ENCODE measurements around the gene LRRFIP2. TPM values are rescaled to one million over a fixed set of nuclear protein-coding genes. Genes with fewer than 3 reads are reported as not detected.
A peak's percentile ranks its signal among the peaks of the same experiment; 100 is the strongest.

Gene LRRFIP2
- total and polyA plus RNA-seq, 5 experiments from 2014 or later: 11.2 to 34.0 (median 14.6) TPM

DNA sequence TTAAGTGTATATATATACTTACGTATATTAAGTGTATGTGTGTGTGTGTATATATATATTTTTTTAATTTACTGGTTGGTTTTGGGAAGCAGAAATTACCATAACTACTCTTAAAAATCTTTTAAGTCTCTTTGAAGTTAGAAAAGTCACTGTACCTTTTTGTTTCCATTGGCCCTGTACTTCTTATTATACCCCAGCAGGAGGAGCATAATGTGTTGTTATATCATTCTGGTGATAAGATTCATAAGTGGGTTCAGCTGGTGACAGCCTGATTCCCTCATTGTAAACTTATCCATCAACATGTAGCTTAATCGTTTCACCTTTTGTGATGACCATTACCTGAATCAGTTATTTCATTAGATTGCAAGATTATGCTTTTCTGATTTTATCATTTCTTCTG is 150.3 kb downstream of the LRRFIP2 start:
- POLR2A ChIA-PET: interaction anchor here (1.4 kb wide), 1 partner anchor 32 kb away, joined by 3 read pairs; the partner anchor contains the start of gene EPM2AIP1
- Mint-ChIP-seq H3K9me3 (no peaks in the 10 kb centered on the region), H3K27me3 (no peaks in the 10 kb centered on the region), H3K4me3 (no peak overlapping the region), H3K4me1 (peaks cover 5 to 9% (median 6%) of the 10 kb centered on the region in 4 donors), H3K36me3 (peaks cover 14 to 92% (median 46%) of the 10 kb centered on the region in 3 donors), H3K27ac (no peak overlapping the region)
- DNase-seq: peak in 2 of 10 donors; percentile 7 to 8
- ATAC-seq: no peak

DNA sequence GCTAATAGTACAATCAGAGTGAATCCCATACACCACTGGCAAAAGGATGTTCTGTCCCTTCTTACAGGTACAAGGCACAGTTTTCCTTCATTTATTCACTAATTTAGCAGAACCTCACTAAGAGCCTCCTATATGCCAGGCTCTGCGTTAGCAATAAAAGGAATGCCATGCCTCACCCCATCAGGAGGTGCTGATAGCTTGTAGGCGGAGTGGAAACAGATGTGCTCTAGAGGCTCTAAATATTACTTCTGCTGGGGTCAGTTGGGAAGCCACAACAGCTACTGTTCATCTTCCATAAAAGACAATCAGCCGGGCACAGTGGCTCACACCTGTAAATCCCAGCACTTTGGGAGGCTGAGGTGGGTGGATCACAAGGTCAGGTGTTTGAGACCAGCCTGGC is 156.7 kb downstream of the LRRFIP2 start:
- POLR2A ChIA-PET: no interaction called here

DNA sequence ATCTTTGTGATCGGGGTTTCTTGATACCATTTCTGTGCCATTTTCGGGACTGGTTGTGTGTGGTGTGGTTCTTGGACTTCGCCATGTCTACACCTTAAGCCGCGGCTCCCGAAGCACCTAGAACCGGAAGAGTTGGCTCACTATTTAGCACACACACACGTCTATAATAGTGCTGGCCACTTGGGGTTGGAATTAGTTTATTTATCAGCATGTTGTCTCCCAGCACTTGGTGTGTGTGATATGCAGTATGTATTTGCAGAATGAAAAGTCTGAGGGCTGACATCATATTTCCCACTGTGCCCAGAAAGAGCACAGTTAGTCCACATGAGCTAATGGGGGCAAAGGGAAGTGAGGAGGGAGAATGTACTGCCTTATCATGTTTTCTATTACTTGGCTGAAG is 157.5 kb downstream of the LRRFIP2 start:
- DNase-seq (no peak), ATAC-seq (no peak)
- Mint-ChIP-seq H3K27ac (no peak overlapping the region), H3K4me3 (no peak overlapping the region), H3K4me1 (peaks cover 0 to 5% (median 2%) of the 10 kb centered on the region in 4 donors), H3K36me3 (peaks cover 6 to 94% (median 35%) of the 10 kb centered on the region in 3 donors), H3K27me3 (no peaks in the 10 kb centered on the region), H3K9me3 (no peaks in the 10 kb centered on the region)
- POLR2A ChIA-PET: no interaction called here

More for the DNA sequence above, 156.7 kb downstream of the LRRFIP2 start:
- no peaks in the 10 kb centered on the region for H3K9me3 Mint-ChIP-seq
- H3K27ac Mint-ChIP-seq: peak overlapping the region in 1 of 10 donors; percentile 8
- H3K4me1 Mint-ChIP-seq: peaks cover 0 to 6% (median 5%) of the 10 kb centered on the region in 4 donors
- H3K36me3 Mint-ChIP-seq: peaks cover 11 to 94% (median 37%) of the 10 kb centered on the region in 3 donors
- no peak overlapping the region for H3K4me3 Mint-ChIP-seq
- H3K27me3 Mint-ChIP-seq: no peaks in the 10 kb centered on the region
- DNase-seq (no peak), ATAC-seq (no peak)

DNA sequence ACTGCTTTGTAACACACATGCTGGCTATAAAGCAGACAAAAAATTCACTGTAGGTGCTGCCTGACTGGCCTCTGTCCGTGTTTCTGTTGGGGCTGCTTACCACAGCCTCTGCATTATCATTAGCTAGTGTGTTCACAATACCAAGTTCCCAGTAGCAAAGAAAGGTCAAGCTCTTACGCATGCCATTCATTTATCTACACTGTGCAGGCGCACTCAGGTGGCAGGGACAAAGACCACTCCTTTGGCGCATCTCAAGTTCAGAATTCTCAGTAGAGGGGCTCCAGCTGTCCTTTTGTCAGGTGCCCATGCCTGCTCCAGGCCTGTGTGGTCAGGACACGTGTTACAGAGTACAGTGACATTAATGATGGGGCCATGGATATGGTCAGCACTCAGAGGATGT is 158.7 kb downstream of the LRRFIP2 start:
- H3K4me3 Mint-ChIP-seq: no peak overlapping the region
- no peaks in the 10 kb centered on the region for H3K9me3 Mint-ChIP-seq
- H3K27me3 Mint-ChIP-seq: no peaks in the 10 kb centered on the region
- H3K27ac Mint-ChIP-seq: no peak overlapping the region
- ATAC-seq: no peak
- peaks cover 0 to 4% (median 0%) of the 10 kb centered on the region in 4 donors for H3K4me1 Mint-ChIP-seq
- peaks cover 6 to 94% (median 31%) of the 10 kb centered on the region in 3 donors for H3K36me3 Mint-ChIP-seq
- no peak for DNase-seq
- POLR2A ChIA-PET: no interaction called here

DNA sequence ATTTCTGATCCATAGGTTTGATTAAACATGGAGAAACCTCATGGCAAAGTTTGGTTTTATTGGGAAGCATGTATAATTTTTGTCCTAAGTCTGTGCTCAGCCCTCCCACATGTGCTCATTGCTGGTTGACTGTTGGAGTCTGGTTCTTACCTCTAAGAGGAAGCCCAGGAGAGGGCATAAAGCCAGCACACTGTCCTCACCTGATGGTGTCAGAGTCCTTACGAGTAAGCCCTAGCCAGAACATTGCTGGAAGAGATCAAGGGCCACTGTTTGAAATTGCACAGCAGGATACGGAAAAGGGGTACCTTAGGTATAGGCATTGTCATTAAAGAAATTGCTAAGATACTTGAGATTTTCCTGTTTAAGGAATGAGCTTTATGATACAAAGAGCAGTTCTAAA is 159.8 kb downstream of the LRRFIP2 start:
- no peaks in the 10 kb centered on the region for H3K27me3 Mint-ChIP-seq
- no peak for DNase-seq
- H3K4me3 Mint-ChIP-seq: no peak overlapping the region
- peaks cover 0 to 5% (median 0%) of the 10 kb centered on the region in 4 donors for H3K4me1 Mint-ChIP-seq
- ATAC-seq: no peak
- peaks cover 6 to 89% (median 24%) of the 10 kb centered on the region in 3 donors for H3K36me3 Mint-ChIP-seq
- H3K9me3 Mint-ChIP-seq: no peaks in the 10 kb centered on the region
- POLR2A ChIA-PET: no interaction called here
- H3K27ac Mint-ChIP-seq: no peak overlapping the region

Other genes with a start within 250 kb of the LRRFIP2 start
- 10 to 100 TPM; 84.5 to 92.3 TPM for gene TRANK1, start 229.5 kb downstream of the LRRFIP2 start, total RNA-seq
- 10 to 100 TPM; 16.0 to 20.3 (median 17.9) TPM for gene TRANK1, start 229.5 kb downstream of the LRRFIP2 start, polyA plus RNA-seq
- gene EPM2AIP1, start 181.5 kb downstream of the LRRFIP2 start, total RNA-seq: 10 to 100 TPM; 43.3 to 43.5 TPM
- gene EPM2AIP1, start 181.5 kb downstream of the LRRFIP2 start, polyA plus RNA-seq: 1 to 10 TPM; 5.1 to 6.1 (median 5.2) TPM
- gene MLH1, start 181.1 kb downstream of the LRRFIP2 start, total RNA-seq: 10 to 100 TPM; 34.6 to 36.1 TPM
- 10 to 100 TPM; 17.1 to 24.4 (median 24.0) TPM for gene MLH1, start 181.1 kb downstream of the LRRFIP2 start, polyA plus RNA-seq
- 10 to 100 TPM; 55.1 to 55.9 TPM for gene GOLGA4, start 68.7 kb upstream of the LRRFIP2 start, total RNA-seq
- gene GOLGA4, start 68.7 kb upstream of the LRRFIP2 start, polyA plus RNA-seq: 10 to 100 TPM in 2 of 3 donors, 1 to 10 TPM in 1; 7.3 to 16.2 (median 10.3) TPM

Data from naive thymus-derived CD8-positive, alpha-beta T cell (primary cell).